Mesenchymal stem cell (in vitro differentiated cells and primary cell): ENCODE data around the gene IFFO2.

Experiments
- DNase-seq: peaks from one replicate; pipeline ENCODE4 v3.0.0-alpha.2; 2013
- H2AFZ ChIP-seq: one replicate; pipeline ENCODE4 v1.6.1; 2013; ENCODE audit warnings: low read depth, mild to moderate bottlenecking, control low read depth, inconsistent platforms, low read length, moderate library complexity
- H2AK5ac ChIP-seq: 2 replicates; pipeline ENCODE4 v1.6.1; 2013; ENCODE audit warnings: low read length, moderate library complexity, mild to moderate bottlenecking, inconsistent platforms; ENCODE audit not compliant: severe bottlenecking
- H2BK120ac ChIP-seq: one replicate; pipeline ENCODE4 v1.6.1; 2013; ENCODE audit warnings: low read depth, mild to moderate bottlenecking, inconsistent platforms, low read length, moderate library complexity
- H2BK12ac ChIP-seq, 2 experiments: one replicate each; pipeline ENCODE4 v1.6.1; 2013; ENCODE audit warnings: inconsistent platforms in 2 of 2, low read length in 2 of 2, mild to moderate bottlenecking in 2 of 2, moderate library complexity in 2 of 2, control low read depth in 1 of 2
- H2BK15ac ChIP-seq: one replicate; pipeline ENCODE4 v1.6.1; 2013; ENCODE audit warnings: mild to moderate bottlenecking, low read depth, inconsistent platforms; ENCODE audit not compliant: poor library complexity, severe bottlenecking
- H2BK5ac ChIP-seq: 2 replicates; pipeline ENCODE4 v1.6.1; 2013; ENCODE audit warnings: low read depth, mild to moderate bottlenecking, low read length, control low read depth, inconsistent platforms; ENCODE audit not compliant: poor library complexity, severe bottlenecking
- H3K14ac ChIP-seq, 2 experiments: one replicate each; pipeline ENCODE4 v1.6.1; 2013; ENCODE audit warnings: inconsistent platforms in 2 of 2, low read length in 2 of 2, control low read depth in 1 of 2, mild to moderate bottlenecking in 1 of 2, moderate library complexity in 1 of 2
- H3K18ac ChIP-seq, 2 experiments: one replicate each; pipeline ENCODE4 v1.6.1; 2013; ENCODE audit warnings: inconsistent platforms in 2 of 2, low read length in 2 of 2, control low read depth in 1 of 2, low read depth in 1 of 2, mild to moderate bottlenecking in 1 of 2
- H3K23ac ChIP-seq, 2 experiments: one replicate each; pipeline ENCODE4 v1.6.1; 2013; ENCODE audit warnings: inconsistent platforms in 2 of 2, low read length in 2 of 2, mild to moderate bottlenecking in 2 of 2, moderate library complexity in 2 of 2, control low read depth in 1 of 2
- H3K27ac ChIP-seq: 2 replicates; pipeline ENCODE4 v1.5.1; 2013; ENCODE audit warnings: mild to moderate bottlenecking, moderate library complexity, low read length, control low read depth, inconsistent platforms; ENCODE audit not compliant: poor library complexity, severe bottlenecking
- H3K27me3 ChIP-seq, 2 experiments: 2 replicates each; pipeline versions ENCODE4 v1.6.1 to v1.7.0; 2013; ENCODE audit warnings: low read length in 2 of 2, mild to moderate bottlenecking in 2 of 2, moderate library complexity in 2 of 2, control low read depth in 1 of 2, inconsistent platforms in 1 of 2; ENCODE audit not compliant: control insufficient read depth in 1 of 2, insufficient read depth in 1 of 2
- H3K36me3 ChIP-seq, 2 experiments: 2 replicates each; pipeline versions ENCODE4 v1.6.1 to v1.7.0; 2013; ENCODE audit warnings: low read length in 2 of 2, control low read depth in 1 of 2, inconsistent platforms in 1 of 2, low read depth in 1 of 2, mild to moderate bottlenecking in 1 of 2; ENCODE audit not compliant: insufficient read depth in 2 of 2, control insufficient read depth in 1 of 2
- H3K4ac ChIP-seq, 2 experiments: one replicate each; pipeline ENCODE4 v1.6.1; 2013; ENCODE audit warnings: inconsistent platforms in 2 of 2, low read length in 2 of 2, mild to moderate bottlenecking in 2 of 2, moderate library complexity in 2 of 2, control low read depth in 1 of 2, low read depth in 1 of 2
- H3K4me1 ChIP-seq: 2 replicates; pipeline ENCODE4 v1.6.1; 2013; ENCODE audit warnings: low read depth, low read length, control low read depth; ENCODE audit not compliant: control insufficient read depth, insufficient read depth
- H3K4me2 ChIP-seq: 2 replicates; pipeline ENCODE4 v1.6.1; 2013; ENCODE audit warnings: low read length, mild to moderate bottlenecking, inconsistent platforms; ENCODE audit not compliant: poor library complexity, severe bottlenecking
- H3K4me3 ChIP-seq, 2 experiments: 2 replicates each; pipeline versions ENCODE4 v1.5.1 to v1.7.0; 2013; ENCODE audit warnings: low read length in 2 of 2, mild to moderate bottlenecking in 2 of 2, control low read depth in 1 of 2, low read depth in 1 of 2; ENCODE audit not compliant: insufficient read depth in 1 of 2
- H3K79me1 ChIP-seq: replicated peaks from 2 replicates; pipeline ENCODE4 v1.6.1; 2013; ENCODE audit warnings: mild to moderate bottlenecking, control low read depth, low read length, inconsistent platforms; ENCODE audit not compliant: poor library complexity, severe bottlenecking
- H3K9ac ChIP-seq: 2 replicates; pipeline ENCODE4 v1.7.0; 2013; ENCODE audit warnings: mild to moderate bottlenecking, low read length, moderate library complexity
- H3K9me3 ChIP-seq: 2 replicates; pipeline ENCODE4 v1.7.0; 2013; ENCODE audit warnings: mild to moderate bottlenecking, low read length; ENCODE audit not compliant: control insufficient read depth
- H4K8ac ChIP-seq: one replicate; pipeline ENCODE4 v1.6.1; 2013; ENCODE audit warnings: inconsistent platforms, mild to moderate bottlenecking, low read length, moderate library complexity
- H4K91ac ChIP-seq: one replicate; pipeline ENCODE4 v1.6.1; 2013; ENCODE audit warnings: mild to moderate bottlenecking, low read length, inconsistent platforms
- WGBS: methylation state at CpG from one replicate; pipeline ENCODE4 v1.1.7; 2013; ENCODE audit warnings: mixed read lengths; 5-methylcytosine and 5-hydroxymethylcytosine counted together

Gene IFFO2

GRCh38 chr1:19000065-19000464 lies 43.6 kb upstream of the IFFO2 start:
- Histone ChIP-seq H3K4ac (no peak overlapping the region), H4K91ac (no peak overlapping the region), H2AFZ (no peak overlapping the region), H4K8ac (no peak overlapping the region), H3K9ac (no peak overlapping the region), H3K4me2 (no peak overlapping the region), H3K23ac (no peak overlapping the region), H3K27me3 (peaks cover 0 to 15% of the 10 kb centered on the region in 2 experiments), H3K18ac (no peak overlapping the region), H2BK15ac (no peak overlapping the region), H2AK5ac (no peak overlapping the region), H3K79me1 (no peaks in the 10 kb centered on the region), H3K27ac (no peak overlapping the region), H2BK5ac (no peak overlapping the region), H2BK12ac (no peak overlapping the region), H3K14ac (no peak overlapping the region), H3K4me1 (no peaks in the 10 kb centered on the region), H3K36me3 (no peaks in the 10 kb centered on the region), H3K9me3 (peaks cover 43% of the 10 kb centered on the region), H3K4me3 (no peak overlapping the region), H2BK120ac (no peak overlapping the region)
- no CpG with 5 or more reads among the region's 2 CpGs for WGBS
- DNase-seq: no peak

DNA sequence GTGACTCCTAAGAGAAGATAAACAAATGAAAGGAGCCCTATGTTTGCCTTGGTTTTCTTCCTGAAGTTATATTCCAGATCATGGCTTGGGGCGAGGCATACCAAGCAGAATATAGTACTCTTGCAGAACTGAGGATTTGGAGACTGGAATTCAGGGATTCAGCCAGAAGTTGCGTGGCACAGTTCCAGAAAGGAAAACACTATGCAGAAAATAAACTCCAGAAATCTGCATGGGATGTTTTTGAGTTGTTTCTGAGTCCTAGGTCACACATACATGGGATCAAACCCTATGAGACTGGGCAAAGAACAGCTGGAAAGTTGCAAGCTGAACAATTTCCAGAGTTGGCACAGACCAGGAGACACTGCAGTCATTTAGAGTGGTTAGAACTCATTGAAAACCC lies 42.9 kb upstream of the IFFO2 start:
- WGBS: 81% methylated on average over 2 of the region's 2 CpGs
- H4K8ac ChIP-seq: no peak overlapping the region

DNA sequence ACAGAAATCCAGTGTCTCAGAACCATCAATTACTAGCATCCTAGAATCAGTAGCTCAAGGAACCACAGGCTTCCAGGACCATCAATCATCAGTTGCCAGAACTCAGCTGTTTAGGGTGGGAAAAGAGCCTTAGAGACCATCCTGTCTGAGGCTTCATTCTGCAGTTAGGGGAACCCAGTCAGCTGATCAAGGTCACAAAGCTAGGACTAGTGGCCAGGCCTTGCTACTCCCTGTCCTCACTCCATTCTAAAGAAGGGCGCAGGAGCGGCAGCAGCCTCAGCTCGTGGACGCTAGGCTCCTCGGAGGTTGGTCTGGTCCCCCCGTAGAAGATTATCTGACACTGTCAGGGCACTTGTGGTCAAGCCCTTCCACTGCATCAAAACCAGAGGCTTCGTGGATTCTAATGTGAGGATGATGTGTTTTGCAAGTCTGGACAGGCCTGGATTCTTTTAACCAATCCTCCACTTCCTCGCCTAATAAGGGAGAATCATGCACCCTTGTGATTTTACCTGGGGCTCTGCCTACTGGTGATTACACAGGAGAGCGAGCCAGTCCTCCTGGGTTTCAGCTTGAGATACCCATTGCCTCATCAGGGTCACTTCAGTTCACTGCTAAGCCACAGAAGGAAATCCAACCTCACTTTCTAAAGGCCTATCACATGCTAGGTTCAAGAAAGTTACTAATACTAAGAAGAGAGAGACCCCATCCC lies 41.7 kb upstream of the IFFO2 start:
- Histone ChIP-seq H2AK5ac (no peak overlapping the region), H3K27me3 (peaks cover 0 to 24% of the 10 kb centered on the region in 2 experiments), H2BK15ac (no peak overlapping the region), H4K91ac (no peak overlapping the region), H3K4me1 (no peaks in the 10 kb centered on the region), H3K9me3 (peaks cover 30% of the 10 kb centered on the region), H2BK120ac (no peak overlapping the region), H3K23ac (peak overlapping the region in 1 of 2 experiments; percentile 27), H3K18ac (no peak overlapping the region), H3K4me3 (no peak overlapping the region), H3K27ac (no peak overlapping the region), H3K9ac (no peak overlapping the region), H3K36me3 (no peaks in the 10 kb centered on the region), H2BK5ac (no peak overlapping the region), H3K14ac (no peak overlapping the region), H3K4me2 (no peak overlapping the region), H2BK12ac (no peak overlapping the region), H2AFZ (no peak overlapping the region), H3K4ac (no peak overlapping the region), H4K8ac (no peak overlapping the region), H3K79me1 (no peaks in the 10 kb centered on the region)
- DNase-seq: no peak
- WGBS: 89% methylated on average over 9 of the region's 9 CpGs

More for the DNA sequence above, 42.9 kb upstream of the IFFO2 start:
- Histone ChIP-seq H3K9me3 (peaks cover 40% of the 10 kb centered on the region), H2AFZ (no peak overlapping the region), H3K4me1 (no peaks in the 10 kb centered on the region), H3K27ac (no peak overlapping the region), H3K9ac (no peak overlapping the region), H3K36me3 (no peaks in the 10 kb centered on the region), H2AK5ac (no peak overlapping the region), H3K4me2 (no peak overlapping the region), H4K91ac (no peak overlapping the region), H3K4me3 (no peak overlapping the region), H2BK12ac (no peak overlapping the region), H2BK120ac (no peak overlapping the region), H3K4ac (no peak overlapping the region), H3K18ac (no peak overlapping the region), H3K23ac (no peak overlapping the region), H3K27me3 (peaks cover 0 to 20% of the 10 kb centered on the region in 2 experiments), H3K14ac (no peak overlapping the region), H2BK5ac (no peak overlapping the region), H2BK15ac (no peak overlapping the region), H3K79me1 (no peaks in the 10 kb centered on the region)
- no peak for DNase-seq

GRCh38 chr1:18997508-18997907 lies 41.0 kb upstream of the IFFO2 start:
- Histone ChIP-seq H3K79me1 (no peaks in the 10 kb centered on the region), H4K8ac (no peak overlapping the region), H3K27me3 (peaks cover 0 to 24% of the 10 kb centered on the region in 2 experiments), H3K9me3 (peaks cover 25% of the 10 kb centered on the region), H3K4me3 (no peak overlapping the region), H2AFZ (no peak overlapping the region), H2BK12ac (no peak overlapping the region), H4K91ac (no peak overlapping the region), H3K18ac (no peak overlapping the region), H3K14ac (no peak overlapping the region), H3K9ac (no peak overlapping the region), H3K4me2 (no peak overlapping the region), H3K27ac (no peak overlapping the region), H2AK5ac (no peak overlapping the region), H3K36me3 (no peaks in the 10 kb centered on the region), H2BK15ac (no peak overlapping the region), H3K4ac (no peak overlapping the region), H2BK120ac (no peak overlapping the region), H3K23ac (no peak overlapping the region), H2BK5ac (no peak overlapping the region), H3K4me1 (no peaks in the 10 kb centered on the region)
- DNase-seq: no peak
- 96% methylated on average over 5 of the region's 6 CpGs for WGBS
